ENCODE results near the gene BPIFA2.

GRCh38 chr20:33139467-33139866 lies 28.5 kb upstream of the BPIFA2 start:
- TF ChIP-seq, protein P1, sequence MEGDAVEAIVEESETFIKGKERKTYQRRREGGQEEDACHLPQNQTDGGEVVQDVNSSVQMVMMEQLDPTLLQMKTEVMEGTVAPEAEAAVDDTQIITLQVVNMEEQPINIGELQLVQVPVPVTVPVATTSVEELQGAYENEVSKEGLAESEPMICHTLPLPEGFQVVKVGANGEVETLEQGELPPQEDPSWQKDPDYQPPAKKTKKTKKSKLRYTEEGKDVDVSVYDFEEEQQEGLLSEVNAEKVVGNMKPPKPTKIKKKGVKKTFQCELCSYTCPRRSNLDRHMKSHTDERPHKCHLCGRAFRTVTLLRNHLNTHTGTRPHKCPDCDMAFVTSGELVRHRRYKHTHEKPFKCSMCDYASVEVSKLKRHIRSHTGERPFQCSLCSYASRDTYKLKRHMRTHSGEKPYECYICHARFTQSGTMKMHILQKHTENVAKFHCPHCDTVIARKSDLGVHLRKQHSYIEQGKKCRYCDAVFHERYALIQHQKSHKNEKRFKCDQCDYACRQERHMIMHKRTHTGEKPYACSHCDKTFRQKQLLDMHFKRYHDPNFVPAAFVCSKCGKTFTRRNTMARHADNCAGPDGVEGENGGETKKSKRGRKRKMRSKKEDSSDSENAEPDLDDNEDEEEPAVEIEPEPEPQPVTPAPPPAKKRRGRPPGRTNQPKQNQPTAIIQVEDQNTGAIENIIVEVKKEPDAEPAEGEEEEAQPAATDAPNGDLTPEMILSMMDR (optimal IDR thresholded peaks at IDR 0.05 in 1 of 3, IDR thresholded peaks at IDR 0.05 in 1 of 3, conservative IDR thresholded peaks at IDR 0.05 in 1 of 3; ENCODE audit: extremely low read depth in 1 of 3, insufficient read depth in 2 of 3, low read length in 3 of 3): no peak
- TF ChIP-seq EZH2 (IDR thresholded peaks at IDR 0.05; ENCODE audit: low read length): no peak
